ENCODE results near the gene POLA2. TPM values are rescaled to one million over a fixed set of nuclear protein-coding genes. Genes with fewer than 3 reads are reported as not detected.

POLA2 gene
- total and polyA plus RNA-seq, 7 experiments from 2014 or later = 9.0 to 51.6 (median 16.0) TPM

DNA sequence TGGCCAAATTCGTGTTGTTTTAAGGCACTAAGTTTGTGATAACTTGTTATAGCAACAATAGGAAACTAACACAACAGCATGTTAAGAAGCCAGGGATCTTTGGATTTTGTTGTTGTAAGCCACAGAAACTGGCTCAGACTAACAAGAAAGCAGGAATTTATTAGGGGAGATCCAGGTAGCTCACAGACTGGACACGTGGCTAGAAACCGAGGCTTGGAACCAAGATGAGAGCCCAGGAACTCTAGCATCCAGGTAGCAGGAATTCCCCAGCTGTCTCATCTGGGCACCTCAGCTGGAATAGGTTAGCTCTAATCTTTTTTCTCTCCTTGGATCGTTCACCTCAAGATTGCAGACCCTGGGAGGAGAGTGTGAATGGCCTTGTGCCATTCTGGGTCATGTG lies 24.9 kb downstream of the POLA2 start:
- POLR2A ChIA-PET = interaction anchor here (1.1 kb wide), 1 partner anchor 28 kb away, joined by 3 read pairs; the partner anchor contains the start of gene CDC42EP2
- no peak overlapping the region for H3K4me3 Mint-ChIP-seq
- no peaks in the 10 kb centered on the region for H3K27me3 Mint-ChIP-seq
- H3K9me3 Mint-ChIP-seq = no peaks in the 10 kb centered on the region
- H3K36me3 Mint-ChIP-seq = peaks cover 16 to 38% (median 23%) of the 10 kb centered on the region in 5 donors
- Histone ChIP-seq H3K27me3 (ENCODE audit: control insufficient read depth in 2 of 2, insufficient read depth in 2 of 2, low read length in 2 of 2) (no peaks in the 10 kb centered on the region), H3K27ac (ENCODE audit: low read depth, low read length) (no peak overlapping the region), H3K4me1 (ENCODE audit: control insufficient read depth in 2 of 2, insufficient read depth in 2 of 2, low read length in 2 of 2) (no peaks in the 10 kb centered on the region), H3K4me3 (ENCODE audit: low read length) (no peak overlapping the region), H3K9me3 (ENCODE audit: control insufficient read depth in 2 of 3, low read length in 3 of 3) (no peaks in the 10 kb centered on the region), H3K36me3 (ENCODE audit: control insufficient read depth in 2 of 3, insufficient read depth in 3 of 3, low read length in 3 of 3) (peaks cover 0 to 71% (median 6%) of the 10 kb centered on the region in 3 experiments)
- ATAC-seq (no peak), DNase-seq (no peak)
- CTCF ChIA-PET = no interaction called here
- no peak overlapping the region for H3K27ac Mint-ChIP-seq
- intact Hi-C loops (cut with micrococcal nuclease) = no loop called here
- peaks cover 0 to 7% (median 0%) of the 10 kb centered on the region in 7 donors for H3K4me1 Mint-ChIP-seq

DNA sequence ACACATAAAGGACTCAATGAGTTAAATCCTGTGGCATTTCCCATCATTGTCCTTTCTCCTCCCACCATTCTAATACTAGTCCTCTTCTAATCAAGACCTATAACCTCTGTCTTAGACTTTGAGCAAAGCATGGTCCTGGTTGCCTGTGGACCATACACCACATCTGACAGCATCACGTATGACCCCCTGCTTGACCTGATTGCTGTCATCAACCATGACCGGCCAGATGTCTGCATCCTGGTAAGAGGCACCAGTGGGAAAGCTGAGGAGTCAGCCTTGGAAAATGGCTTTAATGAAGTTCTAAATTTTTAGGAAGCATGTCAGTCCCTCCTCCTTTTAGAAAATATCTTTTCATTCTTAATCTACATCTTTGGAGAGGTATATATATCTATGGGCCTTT lies 25.8 kb downstream of the POLA2 start:
- Histone ChIP-seq H3K27me3 (ENCODE audit: control insufficient read depth in 2 of 2, insufficient read depth in 2 of 2, low read length in 2 of 2) (no peaks in the 10 kb centered on the region), H3K4me1 (ENCODE audit: control insufficient read depth in 2 of 2, insufficient read depth in 2 of 2, low read length in 2 of 2) (no peaks in the 10 kb centered on the region), H3K36me3 (ENCODE audit: control insufficient read depth in 2 of 3, insufficient read depth in 3 of 3, low read length in 3 of 3) (peaks cover 0 to 64% (median 0%) of the 10 kb centered on the region in 3 experiments), H3K4me3 (ENCODE audit: low read length) (no peak overlapping the region), H3K9me3 (ENCODE audit: control insufficient read depth in 2 of 3, low read length in 3 of 3) (no peaks in the 10 kb centered on the region), H3K27ac (ENCODE audit: low read depth, low read length) (no peak overlapping the region)
- H3K4me1 Mint-ChIP-seq = peaks cover 0 to 7% (median 0%) of the 10 kb centered on the region in 7 donors
- CTCF ChIA-PET = no interaction called here
- H3K4me3 Mint-ChIP-seq = no peak overlapping the region
- H3K27ac Mint-ChIP-seq = peak overlapping the region in 2 of 9 donors; percentile 23 to 57
- H3K27me3 Mint-ChIP-seq = no peaks in the 10 kb centered on the region
- H3K9me3 Mint-ChIP-seq = no peaks in the 10 kb centered on the region
- POLR2A ChIA-PET = interaction anchor here (1.1 kb wide), 1 partner anchor 27 kb away, joined by 3 read pairs; the partner anchor contains the start of gene CDC42EP2
- ATAC-seq (no peak), DNase-seq (no peak)
- intact Hi-C loops (cut with micrococcal nuclease) = no loop called here
- H3K36me3 Mint-ChIP-seq = peaks cover 16 to 37% (median 17%) of the 10 kb centered on the region in 5 donors

DNA sequence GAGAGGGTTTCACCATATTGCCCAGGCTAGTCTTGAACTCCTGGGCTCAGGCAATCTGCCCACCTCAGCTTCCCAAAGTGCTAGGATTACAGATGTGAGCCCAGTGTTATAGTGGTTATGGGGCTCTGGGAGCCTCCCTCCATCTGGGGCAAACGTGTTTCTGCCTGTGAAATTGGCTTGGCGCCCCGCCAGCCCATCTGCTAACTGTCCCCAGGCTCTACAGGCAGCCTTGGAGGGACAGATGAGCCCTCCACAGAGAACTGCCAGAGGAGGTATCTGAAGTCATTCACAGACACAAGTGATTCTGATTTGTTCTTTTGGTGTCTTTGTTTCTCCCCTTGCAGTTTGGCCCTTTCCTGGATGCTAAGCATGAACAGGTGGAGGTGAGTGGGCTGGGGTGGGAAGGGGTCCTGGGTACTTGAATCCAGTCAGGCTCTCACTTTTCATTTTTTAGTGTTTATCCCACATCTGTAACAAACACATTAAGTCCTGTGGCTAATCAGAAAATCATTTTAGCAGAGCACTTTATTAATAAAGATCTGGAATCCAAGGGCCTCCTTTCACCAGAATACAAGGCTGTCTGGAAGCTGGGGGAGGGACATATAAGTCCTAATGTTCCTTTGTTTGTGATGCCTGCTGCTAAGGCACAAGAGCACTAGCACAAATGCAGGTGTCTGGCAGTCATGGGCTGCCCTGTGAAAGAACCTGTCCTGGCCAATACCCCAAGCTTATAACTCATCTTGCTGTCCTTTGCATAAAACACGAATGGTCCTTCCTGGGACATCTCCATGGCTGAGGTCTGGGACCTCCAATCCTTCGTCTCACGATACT lies 27.2 kb downstream of the POLA2 start:
- Mint-ChIP-seq H3K9me3 (no peaks in the 10 kb centered on the region), H3K36me3 (peaks cover 17 to 48% (median 19%) of the 10 kb centered on the region in 5 donors), H3K27ac (no peak overlapping the region), H3K27me3 (no peaks in the 10 kb centered on the region), H3K4me1 (peaks cover 0 to 7% (median 0%) of the 10 kb centered on the region in 7 donors), H3K4me3 (no peak overlapping the region)
- Histone ChIP-seq H3K36me3 (ENCODE audit: control insufficient read depth in 2 of 3, insufficient read depth in 3 of 3, low read length in 3 of 3) (peaks cover 0 to 70% (median 0%) of the 10 kb centered on the region in 3 experiments), H3K4me3 (ENCODE audit: low read length) (no peak overlapping the region), H3K27ac (ENCODE audit: low read depth, low read length) (no peak overlapping the region), H3K27me3 (ENCODE audit: control insufficient read depth in 2 of 2, insufficient read depth in 2 of 2, low read length in 2 of 2) (no peaks in the 10 kb centered on the region), H3K9me3 (ENCODE audit: control insufficient read depth in 2 of 3, low read length in 3 of 3) (no peaks in the 10 kb centered on the region), H3K4me1 (ENCODE audit: control insufficient read depth in 2 of 2, insufficient read depth in 2 of 2, low read length in 2 of 2) (no peaks in the 10 kb centered on the region)
- ChIA-PET POLR2A (interaction anchor here (0.9 kb wide), 1 partner anchor 151 kb away, joined by 3 read pairs; no protein-coding TSS in a partner anchor), CTCF (interaction anchor here (0.6 kb wide), 1 partner anchor 39 kb away, joined by 3 read pairs; no protein-coding TSS in a partner anchor)
- intact Hi-C loops (cut with micrococcal nuclease) = no loop called here
- ATAC-seq (no peak), DNase-seq (no peak)

DNA sequence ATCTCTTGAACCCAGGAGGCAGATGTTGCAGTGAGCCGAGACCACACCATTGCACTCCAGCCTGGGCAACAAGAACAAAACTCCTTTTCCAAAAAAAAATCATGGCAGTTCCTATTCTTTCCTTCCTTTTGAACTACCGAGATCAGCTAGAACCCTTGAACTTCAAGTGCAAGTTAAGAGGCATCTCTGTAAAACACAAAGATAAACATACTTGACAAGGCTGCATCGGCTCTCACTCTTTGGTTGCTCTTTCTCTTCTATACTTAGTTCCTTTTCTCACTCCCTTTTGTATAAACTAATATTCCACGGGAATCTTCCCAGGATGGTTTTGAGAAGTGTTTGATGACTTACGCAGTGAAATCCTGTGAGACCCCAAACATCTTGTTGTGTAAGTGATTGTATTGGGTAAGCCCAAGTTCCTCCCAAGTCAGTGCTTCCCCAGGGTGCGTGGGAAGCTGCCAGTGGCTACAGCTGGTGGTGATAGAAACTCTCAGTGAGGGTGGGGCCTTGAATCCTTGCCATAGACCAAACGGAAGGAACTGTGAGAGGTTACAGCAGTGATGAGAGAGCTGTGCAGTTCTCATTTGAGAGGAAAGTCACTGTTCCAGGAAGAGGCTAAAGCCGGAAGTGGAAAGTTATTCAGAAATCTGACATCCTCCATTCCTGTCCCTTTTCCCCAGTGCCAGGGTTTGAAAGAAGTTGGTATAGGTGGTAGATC lies 28.8 kb downstream of the POLA2 start:
- H3K27ac ChIP-seq (ENCODE audit: low read depth, low read length) = no peak overlapping the region
- peak overlapping the region in 3 of 9 donors; percentile 27 to 58 (median 30) for H3K27ac Mint-ChIP-seq
- intact Hi-C loops (cut with micrococcal nuclease) = no loop called here
- ATAC-seq = peak; percentile 93
- no peaks in the 10 kb centered on the region for H3K9me3 ChIP-seq (ENCODE audit: control insufficient read depth in 2 of 3, low read length in 3 of 3)
- no peaks in the 10 kb centered on the region for H3K27me3 Mint-ChIP-seq
- H3K4me3 Mint-ChIP-seq = peak overlapping the region in 2 of 10 donors; percentile 10 to 31
- ChIA-PET POLR2A (no interaction called here), CTCF (interaction anchor here (1.5 kb wide), 1 partner anchor 25 kb away, joined by 3 read pairs; no protein-coding TSS in a partner anchor)
- no peaks in the 10 kb centered on the region for H3K27me3 ChIP-seq (ENCODE audit: control insufficient read depth in 2 of 2, insufficient read depth in 2 of 2, low read length in 2 of 2)
- H3K4me3 ChIP-seq (ENCODE audit: low read length) = no peak overlapping the region
- peaks cover 26 to 65% (median 29%) of the 10 kb centered on the region in 5 donors for H3K36me3 Mint-ChIP-seq
- peaks cover 0 to 79% (median 3%) of the 10 kb centered on the region in 3 experiments for H3K36me3 ChIP-seq (ENCODE audit: control insufficient read depth in 2 of 3, insufficient read depth in 3 of 3, low read length in 3 of 3)
- no peaks in the 10 kb centered on the region for H3K4me1 ChIP-seq (ENCODE audit: control insufficient read depth in 2 of 2, insufficient read depth in 2 of 2, low read length in 2 of 2)
- no peaks in the 10 kb centered on the region for H3K9me3 Mint-ChIP-seq
- peaks cover 0 to 7% (median 0%) of the 10 kb centered on the region in 7 donors for H3K4me1 Mint-ChIP-seq
- no peak for DNase-seq

DNA sequence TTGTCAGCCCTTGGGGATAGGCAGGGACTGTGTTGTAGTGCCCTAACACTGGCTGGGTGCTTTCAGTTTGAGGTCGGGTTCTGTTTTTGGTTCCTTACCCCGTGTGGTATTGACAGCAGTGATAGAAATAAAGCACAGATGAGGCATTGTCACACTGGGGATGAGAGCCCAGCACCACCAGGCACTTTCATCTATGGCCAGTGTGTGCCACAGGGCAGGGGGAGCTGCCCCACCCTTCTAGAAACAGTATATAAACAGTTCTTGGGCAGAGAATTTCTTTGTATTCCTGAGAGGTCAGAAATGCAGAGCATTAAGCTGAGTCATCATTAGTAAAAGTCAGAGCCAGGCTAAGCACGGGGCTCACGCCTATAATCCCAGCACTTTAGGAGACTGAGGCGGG lies 29.9 kb downstream of the POLA2 start:
- H3K27ac ChIP-seq (ENCODE audit: low read depth, low read length) = no peak overlapping the region
- peaks cover 0 to 82% (median 3%) of the 10 kb centered on the region in 3 experiments for H3K36me3 ChIP-seq (ENCODE audit: control insufficient read depth in 2 of 3, insufficient read depth in 3 of 3, low read length in 3 of 3)
- intact Hi-C loops (cut with micrococcal nuclease) = no loop called here
- no peak overlapping the region for H3K4me3 ChIP-seq (ENCODE audit: low read length)
- H3K4me3 Mint-ChIP-seq = no peak overlapping the region
- ChIA-PET POLR2A (interaction anchor here (1.1 kb wide), 1 partner anchor 13 kb away, joined by 3 read pairs; no protein-coding TSS in a partner anchor), CTCF (interaction anchor here (1.5 kb wide), 1 partner anchor 24 kb away, joined by 3 read pairs; no protein-coding TSS in a partner anchor)
- H3K9me3 Mint-ChIP-seq = peaks cover 0 to 1% (median 0%) of the 10 kb centered on the region in 11 donors
- peaks cover 0 to 7% (median 0%) of the 10 kb centered on the region in 7 donors for H3K4me1 Mint-ChIP-seq
- H3K27ac Mint-ChIP-seq = peak overlapping the region in 2 of 9 donors; percentile 33 to 41
- no peak for DNase-seq
- peaks cover 26 to 68% (median 30%) of the 10 kb centered on the region in 5 donors for H3K36me3 Mint-ChIP-seq
- H3K9me3 ChIP-seq (ENCODE audit: control insufficient read depth in 2 of 3, low read length in 3 of 3) = no peaks in the 10 kb centered on the region
- no peaks in the 10 kb centered on the region for H3K4me1 ChIP-seq (ENCODE audit: control insufficient read depth in 2 of 2, insufficient read depth in 2 of 2, low read length in 2 of 2)
- peak; percentile 26 for ATAC-seq
- no peaks in the 10 kb centered on the region for H3K27me3 Mint-ChIP-seq
- H3K27me3 ChIP-seq (ENCODE audit: control insufficient read depth in 2 of 2, insufficient read depth in 2 of 2, low read length in 2 of 2) = no peaks in the 10 kb centered on the region

DNA sequence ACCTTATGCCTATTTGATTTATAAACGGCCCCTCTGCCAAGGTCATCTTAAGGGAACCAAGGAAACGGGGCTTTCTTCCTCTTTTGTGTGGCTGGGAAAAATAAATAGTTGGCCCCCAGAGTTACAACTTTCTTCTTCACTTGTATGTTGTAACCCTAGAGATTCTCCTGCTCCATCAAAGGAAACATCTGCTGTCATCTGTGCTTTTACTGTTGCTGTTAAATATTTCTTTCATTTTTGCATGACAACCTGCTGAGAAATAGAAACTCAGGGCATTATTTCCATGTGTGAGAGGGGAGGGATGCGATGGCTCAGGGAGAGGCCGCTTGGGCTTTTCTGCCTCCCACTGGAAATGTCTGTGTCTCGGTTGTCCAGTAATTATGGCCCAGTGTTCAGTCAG lies 31.1 kb downstream of the POLA2 start:
- ATAC-seq (no peak), DNase-seq (no peak)
- H3K9me3 Mint-ChIP-seq = peaks cover 0 to 1% (median 0%) of the 10 kb centered on the region in 11 donors
- no peaks in the 10 kb centered on the region for H3K4me1 ChIP-seq (ENCODE audit: control insufficient read depth in 2 of 2, insufficient read depth in 2 of 2, low read length in 2 of 2)
- H3K27ac ChIP-seq (ENCODE audit: low read depth, low read length) = no peak overlapping the region
- peaks cover 0 to 4% (median 0%) of the 10 kb centered on the region in 7 donors for H3K4me1 Mint-ChIP-seq
- no peaks in the 10 kb centered on the region for H3K27me3 ChIP-seq (ENCODE audit: control insufficient read depth in 2 of 2, insufficient read depth in 2 of 2, low read length in 2 of 2)
- no peak overlapping the region for H3K4me3 Mint-ChIP-seq
- H3K4me3 ChIP-seq (ENCODE audit: low read length) = no peak overlapping the region
- peak overlapping the region in 1 of 9 donors; percentile 25 for H3K27ac Mint-ChIP-seq
- no peaks in the 10 kb centered on the region for H3K27me3 Mint-ChIP-seq
- peaks cover 19 to 63% (median 24%) of the 10 kb centered on the region in 5 donors for H3K36me3 Mint-ChIP-seq
- ChIA-PET POLR2A (interaction anchor here (0.6 to 1.1 kb wide), 2 partner anchors 12 to 21 kb away, joined by 3 to 4 read pairs; partner anchors contain the start of gene CDC42EP2), CTCF (interaction anchor here (0.6 kb wide), 1 partner anchor 36 kb away, joined by 3 read pairs; no protein-coding TSS in a partner anchor)
- intact Hi-C loops (cut with micrococcal nuclease) = no loop called here
- no peaks in the 10 kb centered on the region for H3K9me3 ChIP-seq (ENCODE audit: control insufficient read depth in 2 of 3, low read length in 3 of 3)
- peaks cover 0 to 79% (median 3%) of the 10 kb centered on the region in 3 experiments for H3K36me3 ChIP-seq (ENCODE audit: control insufficient read depth in 2 of 3, insufficient read depth in 3 of 3, low read length in 3 of 3)

All from naive thymus-derived CD4-positive, alpha-beta T cell (primary cell).